ENCODE measurements around the gene CTDSP2.

DNA sequence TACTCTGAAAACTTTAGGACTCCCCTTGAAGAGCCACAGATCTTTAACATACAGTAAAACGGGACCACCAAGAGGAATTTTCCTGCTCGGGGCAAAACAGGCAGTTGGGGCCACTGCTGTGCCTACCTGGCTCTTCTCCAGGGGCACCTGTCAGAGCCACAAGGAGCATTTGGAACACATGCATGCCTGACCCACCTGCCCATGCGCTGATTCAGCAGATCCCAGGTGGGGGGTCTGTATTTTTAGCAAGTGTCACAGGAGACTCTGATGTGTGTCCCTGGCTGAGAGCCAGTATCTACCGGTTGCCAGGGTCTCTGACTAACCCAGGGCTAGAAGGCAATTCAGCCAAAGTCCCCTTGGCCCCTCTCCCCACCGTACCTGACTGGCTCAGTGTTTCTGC lies 6.5 kb downstream of the CTDSP2 start:
- no peak for TF ChIP-seq TAF1 (IDR thresholded peaks at IDR 0.05; ENCODE audit: borderline replicate concordance, low read depth, low read length)
- no peak for TF ChIP-seq POLR2A (IDR thresholded peaks at IDR 0.05; ENCODE audit: low read depth, low read length)
